H1 (cell line): ENCODE data around the gene SPI1.

Experiments
- ATF3 ChIP-seq: IDR thresholded peaks from 2 replicates; pipeline ENCODE4 v1.6.1; 2011; ENCODE audit warnings: low read depth, mild to moderate bottlenecking, low read length; ENCODE audit not compliant: insufficient read depth
- CEBPB ChIP-seq: IDR thresholded peaks from 2 replicates; pipeline ENCODE4 v1.6.1; 2012; ENCODE audit warnings: low read depth, low read length
- CTCF ChIP-seq, 3 experiments: IDR thresholded peaks; 1 replicate in 2 of 3; 2 replicates in 1 of 3; pipeline versions ENCODE4 v1.5.1 to v1.6.1; 2011; ENCODE audit warnings: low read length in 3 of 3, mild to moderate bottlenecking in 3 of 3, inconsistent platforms in 2 of 3, low read depth in 1 of 3, moderate library complexity in 1 of 3; ENCODE audit not compliant: insufficient read depth in 1 of 3; ENCODE audit errors: control extremely low read depth in 1 of 3
- GABPA ChIP-seq: IDR thresholded peaks from 2 replicates; pipeline ENCODE4 v1.6.1; 2011; ENCODE audit warnings: mild to moderate bottlenecking, low read length, moderate library complexity, borderline replicate concordance; ENCODE audit not compliant: insufficient read depth
- JUND ChIP-seq: IDR thresholded peaks from 2 replicates; pipeline ENCODE4 v1.6.1; 2011; ENCODE audit warnings: mild to moderate bottlenecking, improper control_type of control experiment, low read length
- POLR2A ChIP-seq, 2 experiments: IDR thresholded peaks; 1 replicate in 1 of 2; 2 replicates in 1 of 2; pipeline ENCODE4 v1.6.1; 2011; ENCODE audit warnings: low read depth in 2 of 2, low read length in 2 of 2, mild to moderate bottlenecking in 2 of 2; ENCODE audit errors: control extremely low read depth in 1 of 2
- RAD21 ChIP-seq, 2 experiments: IDR thresholded peaks in 1 of 2; conservative IDR thresholded peaks in 1 of 2; 2 replicates each; pipeline ENCODE4 v1.6.1; 2011; ENCODE audit warnings: low read depth in 2 of 2, low read length in 2 of 2, improper control_type of control experiment in 1 of 2, inconsistent platforms in 1 of 2, mild to moderate bottlenecking in 1 of 2, moderate library complexity in 1 of 2
- SIN3A ChIP-seq, 2 experiments: IDR thresholded peaks in 1 of 2; conservative IDR thresholded peaks in 1 of 2; 2 replicates each; pipeline ENCODE4 v1.6.1; 2011 to 2012; ENCODE audit warnings: low read length in 2 of 2, improper control_type of control experiment in 1 of 2, low read depth in 1 of 2, mild to moderate bottlenecking in 1 of 2

- TF ChIP-seq JUND: no peak
- TF ChIP-seq POLR2A (IDR thresholded peaks at IDR 0.05; ENCODE audit: control extremely low read depth in 1 of 2, low read depth in 2 of 2, low read length in 2 of 2): no peak
- TF ChIP-seq ATF3: no peak
- TF ChIP-seq GABPA: no peak
- no peak for TF ChIP-seq CTCF (IDR thresholded peaks at IDR 0.05; ENCODE audit: control extremely low read depth in 1 of 3, insufficient read depth in 1 of 3, low read depth in 1 of 3, low read length in 3 of 3)
- no peak for TF ChIP-seq CEBPB
- no peak for TF ChIP-seq RAD21 (IDR thresholded peaks at IDR 0.05 in 1 of 2, conservative IDR thresholded peaks at IDR 0.05 in 1 of 2; ENCODE audit: low read depth in 2 of 2, low read length in 2 of 2)
- TF ChIP-seq SIN3A (conservative IDR thresholded peaks at IDR 0.05 in 1 of 2, IDR thresholded peaks at IDR 0.05 in 1 of 2; ENCODE audit: low read depth in 1 of 2, low read length in 2 of 2): no peak
Measured at GRCh38 chr11:47333886-47334443, 44.4 kb downstream of the SPI1 start.
